CD4-positive, CD25-positive, alpha-beta regulatory T cell (primary cell): ENCODE data around the gene CD300LG. TPM values are rescaled to one million over a fixed set of nuclear protein-coding genes. Genes with fewer than 3 reads are reported as not detected.
"Not testable (repeated sequence)": the region's sequence is repeated elsewhere in the genome, so short reads cannot be mapped to it uniquely, and the experiment has no call there.

Source experiments
- ATAC-seq, 2 donors: fragments of 150-1000 bp; cut with Tn5 transposase; one replicate each; pipeline ENCODE4 v1.10.0; 2021; ENCODE audit warnings: low read depth in 2 of 2, moderate number of reproducible peaks in 2 of 2, moderate library complexity in 1 of 2
- DNase-seq, 3 donors: peaks; one replicate each; pipeline versions ENCODE4 v3.0.0 to v3.0.0-alpha.2; 2012 to 2022; ENCODE audit warnings: mixed read lengths in 1 of 3
- H3K27ac ChIP-seq: one replicate; pipeline ENCODE4 v1.7.0; 2013; ENCODE audit warnings: mild to moderate bottlenecking, low read length; ENCODE audit not compliant: insufficient read depth, poor library complexity, severe bottlenecking
- H3K27me3 ChIP-seq: one replicate; pipeline ENCODE4 v1.7.0; 2013; ENCODE audit warnings: low read length; ENCODE audit not compliant: control insufficient read depth, insufficient read depth
- H3K36me3 ChIP-seq: one replicate; pipeline ENCODE4 v1.7.0; 2013; ENCODE audit warnings: mild to moderate bottlenecking, low read length, moderate library complexity; ENCODE audit not compliant: control insufficient read depth, insufficient read depth
- H3K4me1 ChIP-seq: 2 replicates; pipeline ENCODE4 v1.7.0; 2013; ENCODE audit warnings: mild to moderate bottlenecking, low read length; ENCODE audit not compliant: insufficient read depth, control insufficient read depth, poor library complexity, severe bottlenecking
- H3K4me3 ChIP-seq: one replicate; pipeline ENCODE4 v1.7.0; 2013; ENCODE audit warnings: low read depth, mild to moderate bottlenecking, low read length, moderate library complexity
- H3K9me3 ChIP-seq, 2 experiments: 1 replicate in 1 of 2; 2 replicates in 1 of 2; pipeline ENCODE4 v1.7.0; 2013; ENCODE audit warnings: low read length in 2 of 2, mild to moderate bottlenecking in 1 of 2, moderate library complexity in 1 of 2; ENCODE audit not compliant: control insufficient read depth in 2 of 2
- H3K27ac Mint-ChIP-seq, 3 donors: one replicate each; pipeline ENCODE4 v1.8.0; 2020 to 2022; ENCODE audit warnings: mild to moderate bottlenecking in 3 of 3, mixed read lengths in 3 of 3, moderate library complexity in 2 of 3
- H3K27me3 Mint-ChIP-seq: one replicate; pipeline ENCODE4 v1.8.0; 2022; ENCODE audit warnings: mild to moderate bottlenecking, mixed read lengths
- H3K36me3 Mint-ChIP-seq: one replicate; pipeline ENCODE4 v1.8.0; 2020; ENCODE audit warnings: mixed read lengths
- H3K4me1 Mint-ChIP-seq, 4 donors: one replicate each; pipeline ENCODE4 v1.8.0; 2020 to 2022; ENCODE audit warnings: mixed read lengths in 4 of 4, mild to moderate bottlenecking in 1 of 4
- H3K4me3 Mint-ChIP-seq, 4 donors: one replicate each; pipeline ENCODE4 v1.8.0; 2020 to 2022; ENCODE audit warnings: mild to moderate bottlenecking in 4 of 4, mixed read lengths in 4 of 4, moderate library complexity in 3 of 4
- H3K9me3 Mint-ChIP-seq, 7 donors: one replicate each; pipeline ENCODE4 v1.8.0; 2020 to 2022; ENCODE audit warnings: mixed read lengths in 7 of 7, mild to moderate bottlenecking in 3 of 7, moderate library complexity in 2 of 7
- polyA plus RNA-seq, 4 donors: library from polyadenylated mRNA; unstranded; fragments of 300-500 nt; fragmentation: Illumina TruSeq; gene quantifications; one replicate each; pipeline ENCODE4 v1.2.3, GENCODE V29; 2021
- total RNA-seq: library from RNA; stranded (reverse); gene quantifications from one replicate; pipeline ENCODE4 v1.2.3, GENCODE V29; 2022

Gene CD300LG
- total and polyA plus RNA-seq, 5 donors from 2014 or later = not detected

GRCh38 chr17:43882761-43883415, 35.9 kb downstream of the CD300LG start:
- Histone ChIP-seq H3K9me3 (no peaks in the 10 kb centered on the region), H3K27ac (no peak overlapping the region), H3K4me1 (no peaks in the 10 kb centered on the region), H3K27me3 (no peaks in the 10 kb centered on the region), H3K36me3 (no peaks in the 10 kb centered on the region), H3K4me3 (no peak overlapping the region)
- Mint-ChIP-seq H3K27me3 (peaks cover 6% of the 10 kb centered on the region), H3K4me3 (no peak overlapping the region), H3K9me3 (no peaks in the 10 kb centered on the region), H3K27ac (no peak overlapping the region), H3K4me1 (peaks cover 0 to 3% (median 0%) of the 10 kb centered on the region in 4 donors), H3K36me3 (no peaks in the 10 kb centered on the region)
- ATAC-seq (no peak), DNase-seq (no peak)

DNA sequence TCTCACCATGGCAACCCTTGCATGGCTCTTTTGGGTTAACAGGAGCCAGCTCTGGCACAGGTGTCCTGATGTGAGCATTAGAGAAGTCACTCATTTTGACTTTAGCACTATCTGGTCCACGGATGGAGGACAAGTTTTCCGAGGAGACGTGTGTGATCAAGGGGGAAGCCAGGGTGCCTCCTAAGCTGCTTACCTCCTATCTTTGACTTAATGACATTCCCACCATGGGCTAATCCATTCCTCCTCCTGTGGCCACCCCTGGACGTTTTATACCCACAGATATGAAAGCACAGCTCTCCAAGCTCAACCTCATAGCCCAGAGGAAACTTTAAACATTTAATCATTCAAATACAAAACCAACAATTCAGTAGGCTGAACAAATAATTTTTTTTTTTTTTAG, 41.6 kb downstream of the CD300LG start:
- Mint-ChIP-seq H3K4me1 (no peaks in the 10 kb centered on the region), H3K4me3 (no peak overlapping the region), H3K36me3 (no peaks in the 10 kb centered on the region), H3K27ac (peak overlapping the region in 1 of 3 donors; percentile 36), H3K9me3 (no peaks in the 10 kb centered on the region), H3K27me3 (peaks cover 13% of the 10 kb centered on the region)
- no peak overlapping the region for H3K27ac ChIP-seq
- no peaks in the 10 kb centered on the region for H3K9me3 ChIP-seq
- ATAC-seq (no peak), DNase-seq (no peak)
- H3K27me3 ChIP-seq = peaks cover 2% of the 10 kb centered on the region
- H3K4me1 ChIP-seq = no peaks in the 10 kb centered on the region
- no peaks in the 10 kb centered on the region for H3K36me3 ChIP-seq
- no peak overlapping the region for H3K4me3 ChIP-seq

DNA sequence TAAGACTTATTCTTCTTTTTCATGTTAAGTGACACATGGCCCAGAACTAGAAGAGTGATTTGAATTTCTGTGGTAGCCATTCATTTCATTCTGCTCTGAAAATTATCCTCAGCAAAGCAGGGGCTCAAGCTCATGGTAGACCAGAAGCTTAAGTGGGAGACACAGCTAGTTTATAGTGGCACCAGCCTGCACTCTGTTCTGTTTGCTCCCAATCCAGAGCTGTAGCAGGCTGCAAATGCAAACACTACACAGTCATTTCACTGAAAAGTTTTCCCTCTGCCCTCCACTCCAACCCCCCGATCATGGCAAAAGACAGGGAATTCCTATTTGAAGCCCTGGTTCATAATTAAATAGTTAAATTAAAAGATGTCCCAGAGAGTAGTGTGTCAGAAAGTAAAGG, 43.3 kb downstream of the CD300LG start:
- Histone ChIP-seq H3K27me3 (peaks cover 2% of the 10 kb centered on the region), H3K27ac (no peak overlapping the region), H3K4me1 (no peaks in the 10 kb centered on the region), H3K36me3 (no peaks in the 10 kb centered on the region), H3K4me3 (no peak overlapping the region), H3K9me3 (no peaks in the 10 kb centered on the region)
- no peak for DNase-seq
- Mint-ChIP-seq H3K9me3 (no peaks in the 10 kb centered on the region), H3K4me3 (no peak overlapping the region), H3K27me3 (peaks cover 17% of the 10 kb centered on the region), H3K36me3 (no peaks in the 10 kb centered on the region), H3K27ac (peak overlapping the region in 1 of 3 donors; percentile 10), H3K4me1 (no peaks in the 10 kb centered on the region)
- no peak for ATAC-seq

DNA sequence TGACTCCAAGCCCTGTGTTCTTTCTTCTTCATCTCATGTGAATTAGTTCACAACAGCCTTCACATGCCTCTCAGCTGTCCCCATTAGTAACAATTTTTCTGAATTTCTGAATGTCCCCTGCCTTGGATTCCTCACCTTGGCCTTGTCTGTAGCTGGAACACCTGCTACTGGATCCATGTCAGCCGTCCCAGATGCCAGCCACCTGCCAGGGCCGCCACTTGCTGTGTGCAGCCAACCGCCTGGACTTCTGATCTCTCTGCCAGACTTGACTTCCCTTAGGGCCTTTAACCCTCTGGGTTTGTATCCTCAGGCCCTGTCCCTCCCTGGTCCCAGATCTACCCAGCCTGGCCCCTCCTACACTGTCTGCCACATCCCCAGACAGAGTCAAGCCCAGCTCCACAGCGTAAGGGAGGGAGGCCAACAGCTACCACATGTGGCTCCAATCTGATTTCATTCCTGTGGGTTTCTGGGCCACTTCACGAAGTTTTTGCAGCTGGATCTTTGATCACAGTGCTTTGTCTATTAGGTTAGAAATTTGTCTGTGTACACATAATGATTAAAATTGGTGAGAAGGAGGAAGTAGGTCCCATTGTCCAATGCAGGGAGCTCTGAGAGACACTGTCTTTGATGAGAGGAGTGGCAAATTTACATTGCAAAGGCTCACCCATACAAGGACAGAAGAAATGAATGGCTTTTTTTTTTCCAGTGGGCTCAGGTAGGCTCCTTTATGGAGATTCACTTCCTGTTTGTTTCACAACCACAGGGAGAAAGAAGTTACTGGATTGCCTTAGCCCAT, 45.1 kb downstream of the CD300LG start:
- Histone ChIP-seq H3K9me3 (no peaks in the 10 kb centered on the region), H3K27me3 (peaks cover 2% of the 10 kb centered on the region), H3K36me3 (no peaks in the 10 kb centered on the region), H3K4me3 (no peak overlapping the region), H3K27ac (no peak overlapping the region), H3K4me1 (no peaks in the 10 kb centered on the region)
- Mint-ChIP-seq H3K9me3 (no peaks in the 10 kb centered on the region), H3K27me3 (peaks cover 20% of the 10 kb centered on the region), H3K4me1 (no peaks in the 10 kb centered on the region), H3K27ac (peak overlapping the region in 1 of 3 donors; percentile 31), H3K4me3 (no peak overlapping the region), H3K36me3 (no peaks in the 10 kb centered on the region)
- no peak for ATAC-seq
- no peak for DNase-seq

GRCh38 chr17:43892647-43892952, 45.6 kb downstream of the CD300LG start:
- Mint-ChIP-seq H3K36me3 (peaks cover 3% of the 10 kb centered on the region), H3K4me1 (no peaks in the 10 kb centered on the region), H3K4me3 (no peak overlapping the region), H3K27ac (no peak overlapping the region), H3K27me3 (peaks cover 21% of the 10 kb centered on the region), H3K9me3 (no peaks in the 10 kb centered on the region)
- no peaks in the 10 kb centered on the region for H3K9me3 ChIP-seq
- H3K4me1 ChIP-seq = no peaks in the 10 kb centered on the region
- no peaks in the 10 kb centered on the region for H3K36me3 ChIP-seq
- peaks cover 4% of the 10 kb centered on the region for H3K27me3 ChIP-seq
- no peak for ATAC-seq
- DNase-seq = no peak
- H3K4me3 ChIP-seq = no peak overlapping the region
- H3K27ac ChIP-seq = no peak overlapping the region

DNA sequence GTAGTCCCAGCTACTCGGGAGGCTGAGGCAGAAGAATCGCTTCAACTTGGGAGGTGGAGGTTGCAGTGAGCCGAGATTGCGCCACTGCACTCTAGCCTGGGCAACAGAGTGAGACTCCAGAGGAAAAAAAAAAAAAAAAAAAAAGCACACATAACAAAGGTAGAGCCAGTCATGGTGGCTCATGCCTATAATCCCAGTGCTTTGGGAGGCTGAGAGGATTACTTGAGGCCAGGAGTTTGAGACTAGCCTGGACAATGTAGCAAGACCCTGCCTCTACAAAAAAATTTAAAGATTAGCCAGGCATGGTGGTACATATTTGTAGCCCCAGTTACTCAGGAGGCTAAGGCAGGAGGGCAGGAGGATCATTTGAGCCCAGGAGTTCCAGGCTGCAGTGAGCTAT, 47.5 kb downstream of the CD300LG start:
- not testable (repeated sequence) for ATAC-seq, H3K27me3 ChIP-seq, H3K4me3 ChIP-seq, H3K27ac ChIP-seq, H3K36me3 ChIP-seq, H3K4me1 Mint-ChIP-seq, H3K9me3 Mint-ChIP-seq, H3K4me1 ChIP-seq, H3K4me3 Mint-ChIP-seq, H3K36me3 Mint-ChIP-seq, DNase-seq, H3K9me3 ChIP-seq
- peaks cover 33% of the 10 kb centered on the region for H3K27me3 Mint-ChIP-seq
- peak overlapping the region in 1 of 3 donors; percentile 40 for H3K27ac Mint-ChIP-seq

DNA sequence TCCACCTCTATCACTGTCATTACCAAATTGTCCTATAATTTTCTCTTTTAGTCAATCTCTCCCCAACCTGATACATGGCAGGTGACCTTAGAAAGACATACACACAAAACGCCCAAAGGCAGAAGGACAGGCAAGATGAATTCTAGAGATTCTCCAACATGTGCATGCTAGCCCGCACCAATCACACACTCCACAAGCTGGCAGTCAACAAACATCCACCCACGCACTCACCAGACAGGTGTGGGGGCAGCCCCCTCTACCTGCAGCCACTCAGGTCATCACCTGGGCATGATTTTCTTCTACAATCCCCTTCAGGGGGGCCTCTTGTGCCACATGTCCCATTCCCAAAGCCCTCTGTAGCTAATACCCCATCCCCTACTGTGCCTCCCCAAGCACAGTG, 50.9 kb downstream of the CD300LG start:
- Mint-ChIP-seq H3K4me3 (no peak overlapping the region), H3K27me3 (peaks cover 43% of the 10 kb centered on the region), H3K9me3 (no peaks in the 10 kb centered on the region)

DNA sequence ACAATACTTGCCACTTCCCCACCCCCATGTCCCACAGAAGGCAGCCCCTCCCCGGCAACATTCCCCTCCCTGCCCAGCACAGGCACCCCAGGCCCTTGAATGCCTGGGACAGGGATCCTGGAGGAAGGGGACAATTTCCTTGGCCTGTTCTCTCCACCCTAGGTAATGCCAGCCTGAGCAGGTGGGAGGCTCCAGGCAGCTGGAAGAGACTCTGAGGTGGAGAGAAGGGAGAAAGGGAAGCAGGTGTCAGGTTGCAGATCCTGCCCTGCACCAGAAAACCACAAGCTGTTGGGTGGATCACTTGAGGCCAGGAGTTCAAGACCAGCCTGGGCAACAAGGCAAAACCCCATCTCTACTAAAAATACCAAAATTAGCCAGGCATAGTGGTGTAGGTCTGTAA, 51.5 kb downstream of the CD300LG start:
- H3K27me3 ChIP-seq = peaks cover 7% of the 10 kb centered on the region
- Mint-ChIP-seq H3K36me3 (peaks cover 6% of the 10 kb centered on the region), H3K27ac (no peak overlapping the region), H3K9me3 (no peaks in the 10 kb centered on the region), H3K4me3 (no peak overlapping the region), H3K27me3 (peaks cover 47% of the 10 kb centered on the region), H3K4me1 (peaks cover 0 to 18% (median 0%) of the 10 kb centered on the region in 4 donors)
- no peaks in the 10 kb centered on the region for H3K36me3 ChIP-seq
- no peaks in the 10 kb centered on the region for H3K9me3 ChIP-seq
- DNase-seq (no peak), ATAC-seq (no peak)
- no peak overlapping the region for H3K27ac ChIP-seq
- H3K4me1 ChIP-seq = peaks cover 12% of the 10 kb centered on the region
- no peak overlapping the region for H3K4me3 ChIP-seq

More for the DNA sequence above, 50.9 kb downstream of the CD300LG start:
- Histone ChIP-seq H3K4me3 (no peak overlapping the region), H3K27ac (no peak overlapping the region), H3K27me3 (peaks cover 6% of the 10 kb centered on the region), H3K9me3 (no peaks in the 10 kb centered on the region), H3K36me3 (no peaks in the 10 kb centered on the region), H3K4me1 (peaks cover 12% of the 10 kb centered on the region)
- peaks cover 6% of the 10 kb centered on the region for H3K36me3 Mint-ChIP-seq
- ATAC-seq = no peak
- H3K4me1 Mint-ChIP-seq = peaks cover 0 to 18% (median 0%) of the 10 kb centered on the region in 4 donors
- no peak overlapping the region for H3K27ac Mint-ChIP-seq
- DNase-seq = no peak
